ENCODE results near the gene SPSB4. TPM values are rescaled to one million over a fixed set of nuclear protein-coding genes. Genes with fewer than 3 reads are reported as not detected.

The SPSB4 gene
- total RNA-seq, 2 donors from 2014 or later = 0.76 to 3.1 TPM

DNA sequence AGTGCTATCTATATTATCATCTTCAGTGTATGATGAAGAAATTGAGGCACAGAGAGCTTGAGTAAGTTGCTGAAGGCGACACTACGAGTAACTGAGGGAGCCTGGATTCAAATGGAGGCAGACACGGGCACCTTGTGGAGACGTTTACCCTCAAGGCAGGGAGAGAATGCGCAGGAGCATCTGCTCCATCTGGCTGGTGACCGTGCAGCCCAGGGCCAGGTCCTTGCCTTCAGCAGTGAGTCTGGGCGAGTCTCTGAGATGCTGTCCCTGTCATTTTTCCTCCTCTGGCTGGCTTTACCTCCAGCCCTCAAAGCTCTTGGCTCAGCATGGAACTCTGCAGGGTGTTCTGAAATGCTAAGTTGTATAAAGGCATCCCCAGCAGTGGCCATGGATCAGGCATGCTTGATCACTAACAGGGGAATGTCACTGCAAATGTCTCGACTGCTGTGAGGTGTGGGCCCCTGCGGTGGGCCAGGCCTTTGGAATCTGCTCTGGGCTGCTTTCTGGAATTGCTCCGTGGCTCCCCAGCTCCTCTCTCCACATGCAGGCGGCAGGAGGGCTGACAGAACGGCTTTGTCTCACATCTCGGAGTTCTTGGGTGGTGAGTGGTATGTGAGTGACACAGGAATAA, 19.7 kb downstream of the SPSB4 start:
- peak; percentile 41 for DNase-seq (ENCODE audit: low spot score)
- intact Hi-C loops (cut with DNase I) = no loop called here

DNA sequence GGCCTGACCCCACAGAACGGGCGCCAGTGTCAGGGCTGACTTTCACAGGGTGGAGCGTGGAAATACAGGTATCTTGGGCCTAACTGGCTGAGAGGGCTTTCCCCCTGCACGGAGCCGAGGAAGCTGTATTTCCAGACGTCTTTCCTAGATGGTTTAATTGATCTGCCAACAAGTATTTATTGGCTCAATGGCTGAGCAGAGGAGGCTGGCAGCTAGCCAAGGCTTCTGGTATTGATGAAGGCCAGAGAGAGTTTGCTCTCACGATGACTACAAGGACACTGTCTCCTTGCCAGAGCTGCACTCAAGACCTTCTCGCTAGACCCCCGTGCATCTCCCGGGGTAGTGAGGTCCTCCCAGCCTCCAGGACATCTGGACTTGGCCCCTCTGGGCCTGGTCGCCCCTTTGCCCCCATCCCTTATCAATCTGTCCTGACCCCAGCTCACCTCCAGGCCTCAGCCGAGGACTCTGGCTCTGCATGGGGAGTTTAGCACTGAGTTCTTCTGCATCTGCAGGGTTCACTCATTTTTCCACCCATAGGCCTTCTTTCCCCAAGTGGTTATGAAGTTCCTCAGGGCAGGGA, 20.6 kb downstream of the SPSB4 start:
- intact Hi-C loops (cut with DNase I) = no loop called here
- DNase-seq (ENCODE audit: low spot score) = peak; percentile 80

DNA sequence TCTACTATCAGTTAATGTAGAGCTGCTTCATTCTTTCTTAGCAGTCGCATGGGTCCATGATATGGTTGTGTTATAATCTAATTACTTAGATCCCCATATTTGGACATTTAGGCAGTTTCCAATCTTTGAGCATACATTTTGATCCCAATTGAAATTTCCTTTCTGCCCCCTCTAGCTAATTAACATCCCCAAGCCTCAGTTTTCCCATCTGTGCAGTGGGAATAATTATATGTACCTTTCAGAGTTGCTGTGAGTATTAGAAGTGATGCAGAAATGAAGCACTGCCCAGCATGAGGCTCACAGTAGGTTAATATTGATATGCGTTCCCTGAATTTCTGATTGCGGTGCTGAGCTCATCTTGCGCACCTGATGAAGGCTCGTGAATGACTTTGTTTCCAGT, 21.8 kb downstream of the SPSB4 start:
- intact Hi-C loops (cut with DNase I) = no loop called here
- no peak for DNase-seq (ENCODE audit: low spot score)

DNA sequence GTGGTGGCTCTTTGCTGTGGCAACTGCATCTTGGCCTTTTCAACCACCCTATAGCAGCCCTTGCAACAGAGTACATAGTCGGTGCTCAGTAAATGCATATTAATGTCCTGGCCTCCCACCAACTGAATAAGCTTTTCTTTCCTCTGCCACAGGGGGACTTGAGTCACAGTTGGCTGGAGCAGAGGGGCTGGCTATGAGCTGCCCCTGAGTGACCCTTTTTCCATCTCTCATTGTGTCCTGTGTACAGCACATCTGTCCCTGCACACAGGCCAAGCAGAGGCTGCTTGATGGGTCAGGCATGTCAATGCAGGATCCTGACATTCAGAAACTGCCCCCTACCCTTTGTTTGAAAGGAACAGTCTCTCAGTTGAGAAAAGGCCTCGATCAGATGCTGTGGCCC, 22.4 kb downstream of the SPSB4 start:
- DNase-seq (ENCODE audit: low spot score) = peak; percentile 26
- intact Hi-C loops (cut with DNase I) = no loop called here

DNA sequence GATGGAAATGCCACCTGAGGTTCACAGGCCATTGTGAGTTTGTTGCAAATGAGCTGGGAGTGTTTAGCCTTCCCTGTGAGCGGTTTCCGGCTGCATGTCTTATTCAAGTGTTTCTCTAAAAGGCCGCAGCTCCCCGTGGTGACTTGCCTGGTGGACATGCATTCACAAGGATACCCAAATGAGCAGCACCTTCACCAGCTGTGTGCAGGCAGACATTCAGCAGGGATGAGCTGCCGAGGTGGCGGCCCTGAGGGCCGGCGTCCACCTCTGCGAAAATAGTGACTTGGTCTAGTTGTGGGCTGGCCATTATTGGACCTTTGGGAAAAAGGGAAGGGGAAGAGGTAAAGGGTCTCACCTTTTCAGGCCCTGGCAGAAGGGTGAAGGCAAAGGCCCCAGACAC, 23.4 kb downstream of the SPSB4 start:
- intact Hi-C loops (cut with DNase I) = no loop called here
- peak; percentile 32 for DNase-seq (ENCODE audit: low spot score)

DNA sequence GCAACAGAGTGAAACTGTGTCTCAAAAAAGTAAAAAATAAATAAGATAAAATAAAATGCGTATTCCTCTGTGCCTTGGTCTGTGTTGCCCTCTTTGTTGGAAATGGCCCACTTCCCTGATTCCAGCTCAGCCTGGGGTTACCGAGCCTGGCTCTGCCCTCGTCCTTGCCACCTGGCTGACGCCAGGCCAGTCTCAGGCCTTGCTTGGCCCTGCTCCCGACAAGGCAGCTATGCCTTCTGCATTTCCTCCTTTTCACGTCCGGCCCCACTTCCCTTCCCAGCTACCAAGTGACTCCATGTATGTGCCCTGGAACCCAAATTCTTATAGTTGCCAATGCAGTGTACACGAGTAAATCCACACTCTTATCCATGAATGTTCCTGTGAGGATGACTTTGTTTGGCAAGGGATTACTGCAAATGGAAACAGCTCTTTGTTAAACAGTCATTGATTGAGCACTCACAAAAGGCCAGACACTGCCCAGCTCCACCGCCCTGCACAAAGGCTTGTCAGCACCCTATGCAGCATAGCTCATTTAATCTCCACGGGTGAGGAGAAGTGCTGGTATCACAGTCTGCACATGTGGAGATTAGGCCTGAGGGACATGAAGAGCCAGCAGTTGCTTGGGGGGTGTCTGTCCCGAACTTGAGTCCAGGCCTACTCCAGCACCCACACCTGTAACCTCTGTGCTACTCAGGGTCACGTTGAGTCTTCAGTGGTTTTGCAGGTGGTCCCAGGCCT, 25.1 kb downstream of the SPSB4 start:
- intact Hi-C loops (cut with DNase I) = no loop called here
- DNase-seq (ENCODE audit: low spot score) = no peak

DNA sequence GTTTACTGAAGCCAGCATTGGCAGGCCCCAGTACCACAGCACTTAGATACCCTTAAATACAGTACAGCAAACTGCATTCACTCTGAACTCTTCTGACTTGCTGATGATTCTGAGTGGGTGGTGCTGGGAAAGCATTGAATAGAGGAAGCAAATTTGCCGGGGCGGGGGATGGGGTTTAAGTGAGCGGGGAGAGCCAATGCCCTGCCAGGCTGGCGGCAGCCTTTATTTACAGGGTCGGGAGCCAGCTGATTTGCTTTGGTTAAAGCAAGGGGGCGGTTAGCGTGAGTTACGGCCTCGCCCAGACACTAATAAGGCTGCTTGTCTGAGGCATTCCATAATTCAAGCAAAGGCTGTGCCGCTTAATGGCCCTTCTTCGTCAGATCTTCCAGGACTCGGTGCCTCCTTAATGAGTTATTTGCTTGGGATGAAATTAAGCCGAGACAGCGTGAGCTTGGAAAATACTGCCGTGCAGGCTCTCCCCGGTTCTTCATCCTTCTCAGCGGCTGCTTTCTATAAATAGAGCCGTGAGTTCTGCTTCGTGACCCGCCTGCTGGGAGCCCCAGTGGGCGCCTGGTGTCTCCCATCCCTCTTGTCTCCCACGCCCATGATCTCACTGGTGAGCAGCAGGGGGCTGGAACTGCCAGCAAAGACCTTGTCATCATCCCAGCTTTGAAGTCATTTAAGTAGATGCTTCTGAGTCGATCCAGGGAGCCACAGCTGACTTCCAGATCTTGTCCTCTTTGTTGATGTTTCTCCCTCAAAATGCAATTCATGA, 25.8 kb downstream of the SPSB4 start:
- DNase-seq (ENCODE audit: low spot score) = peak; percentile 87
- intact Hi-C loops (cut with DNase I) = no loop called here

DNA sequence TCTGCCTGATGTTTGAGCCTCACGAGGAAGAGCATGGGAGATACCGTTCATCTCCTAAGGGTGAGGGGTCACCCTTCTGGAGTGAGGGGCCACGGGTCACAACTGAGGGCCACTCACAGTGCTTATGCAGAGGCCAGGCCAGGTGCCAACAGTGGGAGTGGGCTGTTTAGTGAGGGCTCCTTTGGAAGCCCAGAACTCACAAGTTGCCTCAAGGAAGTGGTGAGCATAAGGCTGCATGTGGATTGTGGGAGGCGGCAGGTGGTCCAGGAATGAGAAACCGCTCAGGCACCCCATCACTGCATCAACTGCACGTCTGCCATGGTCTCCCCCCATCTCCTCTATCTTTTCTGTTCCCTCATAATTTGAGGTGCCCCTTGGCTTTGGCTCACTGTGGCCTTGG, 26.5 kb downstream of the SPSB4 start:
- intact Hi-C loops (cut with DNase I) = no loop called here
- no peak for DNase-seq (ENCODE audit: low spot score)

DNA sequence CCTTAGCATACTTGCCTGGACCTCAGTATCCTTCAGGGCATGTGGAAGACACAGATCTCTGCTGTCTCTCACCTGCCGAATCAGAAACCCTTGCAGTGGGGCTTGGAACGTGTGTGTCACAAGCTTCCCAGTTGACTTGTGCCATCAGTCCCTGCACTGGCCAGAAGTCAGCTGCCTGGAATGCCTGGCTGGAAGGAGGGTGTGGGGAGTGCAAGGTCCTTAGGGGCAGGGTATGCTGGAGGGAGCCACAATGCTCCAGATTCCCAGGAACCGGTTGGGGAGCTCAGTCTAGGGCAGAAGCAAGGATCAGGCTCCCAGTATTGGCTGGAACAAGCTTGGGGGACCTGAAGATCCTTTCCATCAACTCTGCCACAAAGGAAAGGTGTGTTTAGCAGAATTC, 27.1 kb downstream of the SPSB4 start:
- intact Hi-C loops (cut with DNase I) = no loop called here
- DNase-seq (ENCODE audit: low spot score) = no peak

DNA sequence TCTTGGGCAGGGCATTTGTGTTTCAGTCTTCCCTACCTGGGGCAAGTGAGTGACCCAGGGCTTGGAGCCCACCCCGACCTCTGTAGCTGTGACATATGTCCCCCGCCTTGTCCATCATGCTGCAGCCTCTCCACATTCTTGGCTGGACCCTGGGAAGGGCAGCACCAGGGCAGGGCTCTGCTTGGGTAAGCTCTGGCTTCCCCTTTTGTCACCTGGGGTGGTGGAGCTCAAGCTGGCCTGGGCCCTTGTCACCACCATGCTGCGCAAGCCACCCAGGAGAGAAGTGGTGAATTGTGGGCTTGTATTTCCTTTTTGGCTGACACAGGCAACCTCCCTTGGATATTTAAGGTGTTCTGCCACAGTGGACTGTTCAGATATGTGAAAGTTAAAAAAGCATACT, 29.3 kb downstream of the SPSB4 start:
- intact Hi-C loops (cut with DNase I) = no loop called here
- no peak for DNase-seq (ENCODE audit: low spot score)

DNA sequence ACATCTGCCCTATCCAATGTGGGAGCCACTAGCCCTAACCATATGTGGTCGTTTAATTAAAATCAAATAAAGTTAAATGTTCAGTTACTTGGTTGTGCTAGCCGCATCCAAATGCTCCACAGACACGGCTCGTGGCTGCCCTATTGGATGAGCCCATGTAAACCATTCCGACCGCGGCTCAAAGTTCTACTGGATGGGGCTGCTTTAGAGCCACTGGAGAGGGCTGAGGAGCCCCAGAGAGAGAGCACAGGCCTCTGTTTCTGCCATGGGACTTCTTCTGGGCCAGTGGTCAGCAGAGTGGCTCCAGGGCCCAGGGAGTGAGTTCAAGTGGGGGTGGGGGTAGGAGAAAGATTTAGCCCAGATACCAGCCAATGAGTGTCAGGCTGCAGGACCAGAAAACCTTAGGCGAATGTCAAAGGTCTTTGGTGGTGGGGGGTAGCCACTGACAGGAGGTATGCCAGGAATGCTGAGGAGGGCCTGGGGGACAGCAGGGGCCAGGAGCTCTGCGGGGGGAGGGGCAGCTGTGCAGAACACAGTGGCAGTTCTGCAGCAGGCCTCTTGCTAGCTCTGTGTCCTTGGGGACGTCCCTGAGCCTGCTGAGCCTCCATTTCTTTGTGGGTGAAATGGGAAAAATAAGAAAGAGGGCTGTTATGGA, 30.1 kb downstream of the SPSB4 start:
- no peak for DNase-seq (ENCODE audit: low spot score)
- intact Hi-C loops (cut with DNase I) = no loop called here

DNA sequence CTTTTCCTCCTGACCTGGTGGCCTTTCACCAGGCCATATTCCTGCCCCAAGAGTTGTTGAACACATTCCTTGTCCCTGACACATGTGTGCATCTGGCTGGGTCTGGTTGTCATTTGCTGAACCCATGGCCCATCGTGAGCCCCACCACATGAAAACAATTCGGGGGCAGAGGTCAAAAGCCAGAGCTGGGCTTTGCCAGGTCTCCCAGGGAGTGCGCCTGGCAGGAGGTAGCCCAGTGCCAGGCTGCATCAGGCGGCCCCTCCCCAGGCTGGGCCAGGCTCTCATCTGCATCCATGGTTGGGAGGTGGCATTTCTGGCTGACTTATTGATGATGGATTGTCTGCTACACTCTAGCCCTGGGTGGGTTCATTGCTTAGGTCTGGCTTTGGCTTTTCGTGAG, 30.9 kb downstream of the SPSB4 start:
- DNase-seq (ENCODE audit: low spot score) = peak; percentile 58
- intact Hi-C loops (cut with DNase I) = no loop called here

DNA sequence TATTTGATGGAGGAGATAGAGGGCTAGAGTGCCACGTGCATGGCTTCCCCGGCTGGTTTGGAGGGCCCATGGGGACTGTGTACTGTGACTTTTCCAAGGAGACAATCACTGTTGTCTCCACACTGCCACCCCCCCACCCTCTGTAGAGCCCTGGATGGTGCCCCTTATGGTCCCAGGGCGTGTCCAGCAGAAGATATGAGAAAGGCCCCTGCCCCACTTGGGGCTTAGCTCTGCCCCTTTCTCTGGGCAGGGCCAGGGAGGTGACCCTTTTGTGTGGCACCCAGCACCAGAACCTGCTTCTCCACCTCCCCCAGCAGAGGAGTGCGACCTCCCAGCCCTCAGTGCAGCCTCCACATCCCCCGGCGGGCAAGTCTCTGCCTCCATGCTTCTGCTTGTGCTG, 32.1 kb downstream of the SPSB4 start:
- intact Hi-C loops (cut with DNase I) = no loop called here
- peak; percentile 60 for DNase-seq (ENCODE audit: low spot score)

DNA sequence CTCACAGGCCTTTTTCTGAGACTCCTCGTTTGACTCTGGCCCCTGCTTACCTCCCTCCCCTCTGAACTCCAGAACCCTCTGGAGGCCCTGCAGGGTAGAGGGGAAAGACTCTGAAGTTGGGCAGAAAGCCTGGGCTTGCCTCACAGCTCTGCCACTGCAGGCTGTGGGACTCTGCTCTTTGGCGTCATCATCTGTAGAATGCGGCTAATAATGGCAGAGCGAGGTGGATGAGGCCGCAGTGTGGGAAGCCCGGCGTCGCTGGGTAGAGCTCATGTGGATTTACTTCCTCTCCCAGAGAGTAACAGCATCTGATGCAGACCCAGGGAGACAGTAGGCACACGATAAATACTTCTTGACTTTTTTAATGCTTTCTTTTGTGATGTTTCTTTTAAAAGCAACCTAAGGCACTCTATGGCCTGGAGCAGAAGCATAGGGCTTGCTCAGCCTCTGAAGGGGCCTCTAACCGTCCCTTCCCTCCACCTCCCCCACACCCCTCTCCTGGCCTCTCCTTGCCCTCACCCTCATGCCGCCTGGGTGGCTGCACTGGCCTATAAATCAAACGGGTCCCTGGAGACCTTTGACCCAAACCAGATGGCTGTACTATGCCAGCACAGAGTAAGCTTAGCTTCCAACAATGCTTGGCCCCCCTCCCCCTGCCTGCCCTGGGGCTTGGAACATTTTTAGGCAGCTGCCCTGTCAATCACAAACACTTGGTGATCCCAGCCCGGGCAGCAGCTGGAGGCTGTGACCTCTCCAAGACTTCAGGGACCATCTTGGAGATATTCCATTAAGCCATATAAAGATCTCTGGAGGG, 32.9 kb downstream of the SPSB4 start:
- peak; percentile 53 for DNase-seq (ENCODE audit: low spot score)
- intact Hi-C loops (cut with DNase I) = no loop called here

DNA sequence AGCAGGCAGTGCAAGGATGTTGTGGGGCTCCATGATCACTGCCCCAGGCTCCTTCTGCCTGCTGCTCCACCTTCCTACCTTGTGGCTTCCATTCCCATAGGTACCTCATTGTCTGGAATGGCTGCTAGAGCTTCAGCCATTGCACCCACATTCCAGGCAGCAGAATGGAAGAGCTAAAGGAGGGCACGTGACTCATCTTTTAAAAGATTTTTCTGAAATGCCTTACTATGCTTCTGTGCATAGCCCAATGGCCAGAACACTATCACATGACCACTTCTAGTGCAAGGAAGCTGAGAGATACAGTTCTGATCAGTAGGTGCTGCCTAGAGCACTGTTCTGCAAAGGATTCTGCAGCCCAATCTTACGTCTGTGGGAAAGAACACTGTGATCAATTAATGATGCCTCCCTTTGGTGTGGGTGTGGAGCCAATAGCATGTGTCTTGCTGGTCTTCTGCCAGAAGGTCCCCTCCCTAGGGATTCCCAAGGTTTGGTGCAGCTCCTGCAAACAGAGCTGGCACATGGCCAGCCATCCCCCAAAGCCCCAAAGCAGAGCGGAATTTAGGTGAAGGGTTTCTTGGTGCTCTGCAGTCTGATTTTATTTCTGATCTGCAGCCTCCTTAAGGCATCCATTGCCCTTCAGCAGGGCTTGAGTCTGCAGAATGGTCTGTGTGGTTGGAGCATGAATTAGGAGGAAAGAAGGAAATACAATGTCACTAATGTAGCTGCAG, 34.4 kb downstream of the SPSB4 start:
- peak; percentile 41 for DNase-seq (ENCODE audit: low spot score)
- intact Hi-C loops (cut with DNase I) = no loop called here

DNA sequence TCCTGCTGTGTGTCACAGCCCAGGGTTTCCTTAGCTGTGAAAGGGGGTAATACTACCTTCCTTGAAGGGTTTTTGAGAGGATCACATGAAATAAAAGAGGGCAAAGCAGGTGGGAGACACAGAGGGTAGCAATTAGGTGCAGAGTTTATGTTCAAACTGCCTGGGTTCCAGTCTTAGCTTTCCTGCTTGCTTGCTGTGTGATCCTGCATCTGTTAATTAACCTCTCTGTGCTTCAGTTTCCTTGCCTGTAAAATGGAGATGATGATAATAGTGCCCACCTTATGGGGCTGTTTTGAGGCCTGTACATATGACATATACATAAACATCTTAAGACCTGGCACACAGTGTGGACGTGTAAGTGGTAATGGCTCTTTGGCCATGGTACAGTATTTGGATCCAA, 35.0 kb downstream of the SPSB4 start:
- intact Hi-C loops (cut with DNase I) = no loop called here

DNA sequence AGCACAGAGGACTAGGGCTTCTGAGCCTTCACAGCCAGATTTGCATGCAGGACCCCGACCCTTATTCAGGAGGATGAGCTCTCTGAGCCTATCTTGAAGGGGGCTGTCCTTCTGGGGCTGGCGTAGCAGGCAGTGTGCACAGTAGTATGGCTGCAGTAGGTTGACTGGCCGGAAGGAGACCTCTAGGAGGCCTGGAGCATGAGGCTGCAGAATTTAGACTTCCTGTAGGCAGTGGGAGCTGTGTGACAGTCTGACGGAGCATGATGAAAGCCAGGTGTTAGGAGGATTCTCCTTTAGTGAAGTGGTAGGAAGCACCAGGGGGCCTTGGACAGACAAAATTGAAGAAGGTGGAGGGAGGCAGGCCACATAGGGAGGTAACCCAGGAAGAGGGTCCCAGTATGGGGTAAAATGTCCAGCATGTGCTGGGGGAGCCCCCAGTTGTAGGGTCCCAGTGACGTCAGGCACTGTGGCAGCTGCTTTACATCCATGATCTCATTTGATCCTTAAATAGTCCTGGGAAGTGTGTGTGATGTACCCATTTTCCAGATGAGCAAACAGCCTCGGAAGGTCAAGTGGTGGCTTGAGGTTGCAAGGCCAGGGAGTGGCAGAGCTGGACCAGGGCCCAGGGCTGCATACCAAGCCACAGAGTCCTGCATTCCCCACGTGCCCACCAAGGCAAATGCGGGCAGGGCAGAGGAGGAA, 36.1 kb downstream of the SPSB4 start:
- intact Hi-C loops (cut with DNase I) = no loop called here
- DNase-seq (ENCODE audit: low spot score) = peak; percentile 62

More for the DNA sequence above, 35.0 kb downstream of the SPSB4 start:
- peak; percentile 4 for DNase-seq (ENCODE audit: low spot score)

DNA sequence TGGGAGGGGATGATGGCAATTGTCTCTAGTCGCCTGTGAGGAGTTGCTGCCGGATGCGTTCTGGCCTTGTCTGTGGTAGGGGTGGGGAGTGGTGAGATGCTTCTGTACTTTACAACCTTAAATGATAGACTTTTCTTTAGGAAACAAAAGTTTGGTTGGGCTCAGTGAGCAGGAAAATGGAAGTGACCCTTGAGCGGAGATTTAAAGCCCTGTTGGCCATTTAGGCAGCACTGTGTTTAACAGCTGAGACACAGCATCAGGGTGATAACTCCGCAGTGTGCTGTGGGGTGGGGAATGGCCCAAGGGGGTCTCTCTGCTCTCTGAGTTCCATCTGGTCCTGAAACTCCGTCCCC, 36.6 kb downstream of the SPSB4 start:
- DNase-seq (ENCODE audit: low spot score) = no peak
- intact Hi-C loops (cut with DNase I) = no loop called here

All from posterior vena cava (tissue), 2 donors.